Nephron (organoid): Measurements from ENCODE around the gene FAM9A.

Experiments used
- H3K27ac Mint-ChIP-seq, 3 experiments: 2 replicates each; pipeline ENCODE4 v1.8.0; 2020; ENCODE audit warnings: mixed read lengths in 3 of 3, mild to moderate bottlenecking in 2 of 3, moderate library complexity in 1 of 3
- H3K27me3 Mint-ChIP-seq: 2 replicates; pipeline ENCODE4 v1.8.0; 2021; ENCODE audit warnings: low read depth, mild to moderate bottlenecking, moderate library complexity, mixed read lengths
- H3K36me3 Mint-ChIP-seq: 2 replicates; pipeline ENCODE4 v1.8.0; 2020; ENCODE audit warnings: low read depth, mixed read lengths
- H3K4me1 Mint-ChIP-seq: 2 replicates; pipeline ENCODE4 v1.8.0; 2020; ENCODE audit warnings: mixed read lengths
- H3K4me3 Mint-ChIP-seq, 3 experiments: 2 replicates each; pipeline ENCODE4 v1.8.0; 2020; ENCODE audit warnings: mild to moderate bottlenecking in 3 of 3, mixed read lengths in 3 of 3, moderate library complexity in 2 of 3
- H3K9me3 Mint-ChIP-seq: 2 replicates; pipeline ENCODE4 v1.8.0; 2020; ENCODE audit warnings: mixed read lengths
- TF ChIP-seq, protein P1 (sequence below), 3 experiments: fragments of 200-600 bp; sonication (generic); IDR thresholded peaks; one replicate each; pipeline ENCODE4 v1.5.0; 2021; ENCODE audit warnings: antibody characterized with exemption in 3 of 3; ENCODE audit not compliant: unreplicated experiment in 3 of 3

Gene FAM9A

DNA sequence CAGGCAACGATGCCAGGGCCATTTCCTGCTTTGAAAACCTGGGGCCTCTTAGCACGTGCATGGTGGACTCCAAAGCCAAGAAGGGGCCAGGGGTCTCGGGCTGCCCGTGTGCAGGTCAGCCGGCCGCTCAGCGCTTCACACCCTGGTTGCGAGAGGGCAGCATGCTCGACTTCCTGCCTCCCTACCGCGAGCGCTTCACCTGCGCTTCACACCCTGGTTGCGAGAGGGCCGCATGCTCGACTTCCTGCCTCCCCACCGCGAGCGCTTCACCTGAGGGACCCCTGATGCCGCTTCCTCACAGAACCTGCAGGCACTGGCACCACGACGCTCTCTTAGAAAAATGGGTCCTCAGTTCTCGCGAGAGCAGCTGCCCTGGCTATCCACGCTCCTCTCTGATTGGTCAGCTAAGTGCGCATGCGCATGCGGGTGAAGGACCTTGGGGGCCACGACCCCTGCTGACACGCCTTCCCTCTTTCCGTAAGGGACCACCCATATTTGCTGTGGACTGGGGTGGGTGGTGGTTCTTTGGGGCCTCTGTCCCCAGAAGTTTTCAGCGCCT is at the start of gene FAM9A:
Gene FAM9A (minus strand): TSS at position 343 of the 559 bp plus-strand sequence. CDS start 1,212 bp downstream, outside the sequence.
- no peaks in the 10 kb centered on the region for H3K27me3 Mint-ChIP-seq
- H3K36me3 Mint-ChIP-seq: no peaks in the 10 kb centered on the region
- TF ChIP-seq, protein P1, sequence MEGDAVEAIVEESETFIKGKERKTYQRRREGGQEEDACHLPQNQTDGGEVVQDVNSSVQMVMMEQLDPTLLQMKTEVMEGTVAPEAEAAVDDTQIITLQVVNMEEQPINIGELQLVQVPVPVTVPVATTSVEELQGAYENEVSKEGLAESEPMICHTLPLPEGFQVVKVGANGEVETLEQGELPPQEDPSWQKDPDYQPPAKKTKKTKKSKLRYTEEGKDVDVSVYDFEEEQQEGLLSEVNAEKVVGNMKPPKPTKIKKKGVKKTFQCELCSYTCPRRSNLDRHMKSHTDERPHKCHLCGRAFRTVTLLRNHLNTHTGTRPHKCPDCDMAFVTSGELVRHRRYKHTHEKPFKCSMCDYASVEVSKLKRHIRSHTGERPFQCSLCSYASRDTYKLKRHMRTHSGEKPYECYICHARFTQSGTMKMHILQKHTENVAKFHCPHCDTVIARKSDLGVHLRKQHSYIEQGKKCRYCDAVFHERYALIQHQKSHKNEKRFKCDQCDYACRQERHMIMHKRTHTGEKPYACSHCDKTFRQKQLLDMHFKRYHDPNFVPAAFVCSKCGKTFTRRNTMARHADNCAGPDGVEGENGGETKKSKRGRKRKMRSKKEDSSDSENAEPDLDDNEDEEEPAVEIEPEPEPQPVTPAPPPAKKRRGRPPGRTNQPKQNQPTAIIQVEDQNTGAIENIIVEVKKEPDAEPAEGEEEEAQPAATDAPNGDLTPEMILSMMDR (IDR thresholded peaks at IDR 0.05; ENCODE audit: unreplicated experiment in 3 of 3): no peak
- H3K9me3 Mint-ChIP-seq: no peaks in the 10 kb centered on the region
- no peak within 1 kb of the TSS for H3K27ac Mint-ChIP-seq
- H3K4me1 Mint-ChIP-seq: no peaks in the 10 kb centered on the region
- no peak within 1 kb of the TSS for H3K4me3 Mint-ChIP-seq

DNA sequence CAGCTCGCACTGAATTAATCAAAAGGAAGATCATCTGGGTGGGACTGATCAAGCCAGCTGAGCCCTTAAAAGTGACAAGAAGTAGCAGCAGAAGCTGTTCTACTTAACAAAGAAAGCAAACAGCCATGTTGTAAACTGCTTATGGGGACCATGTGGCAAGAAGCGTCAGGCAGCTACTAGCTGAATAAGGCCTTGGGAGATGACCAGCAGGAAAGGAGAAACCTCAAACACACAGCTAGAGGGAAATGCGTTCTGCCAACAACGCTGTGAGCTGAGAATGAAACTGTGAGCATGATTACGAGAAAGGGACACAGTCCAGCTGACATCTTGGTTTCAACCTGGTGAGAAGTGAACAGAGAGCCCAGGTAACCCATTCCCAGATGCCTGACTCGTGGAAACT is 49.3 kb upstream of the FAM9A start:
- H3K36me3 Mint-ChIP-seq: no peaks in the 10 kb centered on the region
- no peaks in the 10 kb centered on the region for H3K27me3 Mint-ChIP-seq
- H3K4me1 Mint-ChIP-seq: peaks cover 20% of the 10 kb centered on the region
- no peak overlapping the region for H3K4me3 Mint-ChIP-seq
- TF ChIP-seq, protein P1 (IDR thresholded peaks at IDR 0.05; ENCODE audit: unreplicated experiment in 3 of 3): no peak
- H3K27ac Mint-ChIP-seq: no peak overlapping the region
- peaks cover 6% of the 10 kb centered on the region for H3K9me3 Mint-ChIP-seq

DNA sequence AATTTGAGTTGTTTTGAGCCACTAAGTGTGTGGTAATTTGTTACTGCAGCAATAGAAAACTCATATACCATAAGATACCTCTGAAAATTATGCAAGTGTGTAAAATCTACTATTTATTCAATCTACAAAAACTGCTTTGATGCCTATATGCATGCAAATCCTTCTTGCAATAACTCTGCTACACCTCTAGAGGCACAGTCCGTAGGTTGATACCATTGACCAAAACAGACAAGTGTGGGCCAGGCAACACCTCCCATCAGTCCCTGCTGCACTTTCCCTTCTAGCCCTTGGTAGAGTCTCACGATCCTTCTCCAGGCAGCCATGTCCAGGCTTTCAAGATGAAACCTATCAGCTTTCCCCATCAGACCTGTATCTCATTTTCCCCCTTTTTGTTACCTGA is 48.8 kb upstream of the FAM9A start:
- TF ChIP-seq, protein P1 (IDR thresholded peaks at IDR 0.05; ENCODE audit: unreplicated experiment in 3 of 3): peak in 2 of 3 experiments; percentile 10 to 15
- peaks cover 20% of the 10 kb centered on the region for H3K4me1 Mint-ChIP-seq
- H3K27me3 Mint-ChIP-seq: no peaks in the 10 kb centered on the region
- no peak overlapping the region for H3K4me3 Mint-ChIP-seq
- peak overlapping the region in 1 of 3 experiments; percentile 49 for H3K27ac Mint-ChIP-seq
- no peaks in the 10 kb centered on the region for H3K36me3 Mint-ChIP-seq
- H3K9me3 Mint-ChIP-seq: peaks cover 7% of the 10 kb centered on the region

DNA sequence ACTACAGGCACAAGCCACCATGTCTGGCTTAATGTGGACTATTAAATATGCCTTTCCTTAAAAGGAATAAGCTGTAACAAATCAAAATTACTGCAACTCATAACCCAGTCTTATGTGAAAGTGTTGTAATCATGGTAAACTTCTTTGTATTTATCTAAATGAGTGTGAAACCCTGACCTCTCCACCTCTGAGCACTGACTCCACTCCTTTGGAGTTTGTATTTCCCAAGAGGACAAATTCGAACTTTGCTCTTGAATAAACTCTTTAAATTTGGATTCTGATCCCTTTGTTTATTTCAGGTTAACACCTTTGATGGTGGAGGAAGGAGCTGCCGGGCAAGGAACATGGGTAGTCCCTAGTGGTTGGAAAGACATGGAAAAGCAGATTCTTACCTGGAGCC is 48.3 kb upstream of the FAM9A start:
- Mint-ChIP-seq H3K36me3 (no peaks in the 10 kb centered on the region), H3K27me3 (no peaks in the 10 kb centered on the region), H3K9me3 (peaks cover 7% of the 10 kb centered on the region), H3K4me1 (peaks cover 20% of the 10 kb centered on the region), H3K4me3 (no peak overlapping the region), H3K27ac (peak overlapping the region in 1 of 3 experiments; percentile 49)
- TF ChIP-seq, protein P1 (IDR thresholded peaks at IDR 0.05; ENCODE audit: unreplicated experiment in 3 of 3): no peak

DNA sequence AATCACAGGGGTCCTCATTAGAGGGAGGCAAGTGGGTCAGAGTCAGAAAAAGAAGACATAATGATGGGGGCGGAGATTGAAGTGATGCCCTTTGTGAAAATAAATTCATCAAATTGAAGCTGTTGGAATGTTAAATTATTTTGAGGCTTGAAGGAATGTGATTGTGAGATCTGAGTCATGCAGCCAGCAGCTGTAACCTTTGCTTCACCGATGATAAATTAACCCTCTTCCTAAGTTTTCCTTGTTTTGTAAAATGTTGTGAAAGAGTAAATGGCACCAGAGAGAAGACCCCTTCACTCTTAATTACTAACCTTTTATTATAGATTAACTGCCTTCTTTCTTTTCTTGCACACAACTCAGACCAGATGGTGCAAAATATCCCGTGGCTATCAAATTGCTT is 47.7 kb upstream of the FAM9A start:
- Mint-ChIP-seq H3K9me3 (peaks cover 7% of the 10 kb centered on the region), H3K4me3 (no peak overlapping the region), H3K36me3 (no peaks in the 10 kb centered on the region), H3K4me1 (peaks cover 20% of the 10 kb centered on the region), H3K27me3 (no peaks in the 10 kb centered on the region), H3K27ac (peak overlapping the region in 1 of 3 experiments; percentile 20)
- TF ChIP-seq, protein P1 (IDR thresholded peaks at IDR 0.05; ENCODE audit: unreplicated experiment in 3 of 3): no peak

DNA sequence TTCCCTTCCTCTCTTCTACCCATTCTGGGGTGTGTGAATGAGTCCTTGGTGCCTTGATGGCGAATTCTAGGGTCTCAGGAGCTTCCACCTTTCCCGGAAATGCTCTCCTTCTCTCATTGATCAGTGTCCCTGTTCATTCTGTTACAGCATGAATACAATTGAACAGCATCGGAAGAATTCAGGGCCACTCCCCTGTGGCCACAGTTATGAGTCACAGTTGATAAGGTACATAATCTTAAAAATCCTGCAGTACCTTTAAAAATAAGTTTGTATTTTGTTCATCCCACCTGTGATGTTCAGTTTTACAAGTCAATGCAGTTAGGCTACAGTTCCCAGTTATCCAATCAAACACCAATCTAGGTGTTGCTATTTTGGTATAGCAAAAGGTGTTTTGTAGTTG is 47.3 kb upstream of the FAM9A start:
- Mint-ChIP-seq H3K9me3 (peaks cover 7% of the 10 kb centered on the region), H3K27me3 (no peaks in the 10 kb centered on the region)

More for the DNA sequence above, 47.3 kb upstream of the FAM9A start:
- peaks cover 20% of the 10 kb centered on the region for H3K4me1 Mint-ChIP-seq
- TF ChIP-seq, protein P1 (IDR thresholded peaks at IDR 0.05; ENCODE audit: unreplicated experiment in 3 of 3): no peak
- no peak overlapping the region for H3K4me3 Mint-ChIP-seq
- peak overlapping the region in 2 of 3 experiments; percentile 20 to 37 for H3K27ac Mint-ChIP-seq
- no peaks in the 10 kb centered on the region for H3K36me3 Mint-ChIP-seq
